ENCODE data around the gene SATB1. TPM values are rescaled to one million over a fixed set of nuclear protein-coding genes. Genes with fewer than 3 reads are reported as not detected.

Gene SATB1
- total and polyA plus RNA-seq, 2 of the 8 experiments (the other 6 are each of a cell fraction or from before 2014, with no cell fraction given), result 18.8 to 28.0 TPM

GRCh38 chr3:18307529-18307928 lies 117.6 kb downstream of the SATB1 start:
- ChIA-PET CTCF (ENCODE audit: partially characterized antibody) (interaction anchor here (1.0 to 3.5 kb wide), 2 partner anchors 12 to 82 kb away, joined by 3 to 14 read pairs; no protein-coding TSS in a partner anchor), POLR2A (ENCODE audit: partially characterized antibody) (no interaction called here)
- Histone ChIP-seq H3K4me1 (replicated peaks in 1 of 4; ENCODE audit: control insufficient read depth in 3 of 4, insufficient read depth in 4 of 4, low read length in 3 of 4) (no peaks in the 10 kb centered on the region), H4K20me1 (replicated peaks in 1 of 2; ENCODE audit: control insufficient read depth in 1 of 2, insufficient read depth in 2 of 2, low read length in 2 of 2) (no peaks in the 10 kb centered on the region), H3K9me3 (ENCODE audit: insufficient read depth in 2 of 2, low read depth in 1 of 2, low read length in 1 of 2) (no peaks in the 10 kb centered on the region), H2AFZ (ENCODE audit: low read length) (no peak overlapping the region), H2BK15ac (ENCODE audit: low read length) (no peak overlapping the region), H3K36me3 (ENCODE audit: control insufficient read depth in 2 of 4, insufficient read depth in 4 of 4, low read length in 3 of 4) (no peaks in the 10 kb centered on the region), H3K79me1 (ENCODE audit: low read depth, low read length) (no peaks in the 10 kb centered on the region), H2BK20ac (ENCODE audit: low read length) (no peak overlapping the region), H3K27ac (ENCODE audit: low read depth, low read length) (no peak overlapping the region), H3K14ac (ENCODE audit: insufficient read length) (no peak overlapping the region), H4K5ac (ENCODE audit: insufficient read length, low read depth, low read length) (no peak overlapping the region), H3K56ac (replicated peaks; ENCODE audit: insufficient read length, low read depth, low read length) (no peak overlapping the region), H3K79me2 (ENCODE audit: control insufficient read depth in 1 of 2, insufficient read depth in 2 of 2, low read length in 2 of 2) (no peaks in the 10 kb centered on the region), H3K23me2 (ENCODE audit: low read depth, low read length) (no peaks in the 10 kb centered on the region; the same call in 1 of the 2 replicates), H2BK5ac (ENCODE audit: low read depth, low read length) (no peak overlapping the region), H3K4me2 (ENCODE audit: insufficient read depth in 1 of 2, low read depth in 2 of 2, low read length in 2 of 2) (no peak overlapping the region), H3K27me3 (replicated peaks in 1 of 4; ENCODE audit: control insufficient read depth in 3 of 4, extremely low read depth in 1 of 4, insufficient read depth in 3 of 4, low read length in 3 of 4) (no peaks in the 10 kb centered on the region), H3K4me3 (ENCODE audit: extremely low read depth in 1 of 4, insufficient read depth in 2 of 4, low read depth in 3 of 4, low read length in 4 of 4) (no peak overlapping the region), H3K18ac (ENCODE audit: extremely low read depth, low read length) (no peak overlapping the region), H3K4ac (replicated peaks; ENCODE audit: insufficient read length, low read depth, low read length) (no peak overlapping the region), H4K8ac (ENCODE audit: extremely low read depth, insufficient read depth, low read length) (no peak overlapping the region), H2BK12ac (ENCODE audit: low read depth, low read length) (no peak overlapping the region), H2BK120ac (replicated peaks; ENCODE audit: low read depth, low read length) (no peak overlapping the region), H4K91ac (replicated peaks; ENCODE audit: insufficient read length, low read length) (no peak overlapping the region), H3K23ac (ENCODE audit: insufficient read length) (no peak overlapping the region), H2AK5ac (ENCODE audit: low read depth, low read length) (no peak overlapping the region), H3K9ac (replicated peaks in 1 of 4; ENCODE audit: extremely low read depth in 1 of 4, low read depth in 3 of 4, low read length in 3 of 4) (no peak overlapping the region)
- no peak for FAIRE-seq
- WGBS, 2 experiments (ENCODE audit: extremely low coverage in 1 of 2, insufficient coverage in 1 of 2, insufficient read length in 1 of 2, insufficient replicate concordance in 2 of 2, low coverage in 1 of 2, low lambda C conversion rate in 2 of 2, missing lambda C conversion rate in 1 of 2), result 92% methylated on average over 1 of the region's 1 CpG; no CpG with 5 or more reads in 1 of the 2 experiments
- DNase-seq (ENCODE audit: low read depth in 1 of 2, low spot score in 2 of 2), result no peak
- TF ChIP-seq NRF1 (IDR thresholded peaks at IDR 0.05; ENCODE audit: low read depth, low read length) (no peak), GABPA (IDR thresholded peaks at IDR 0.05; ENCODE audit: borderline replicate concordance, insufficient read depth, low read length) (no peak), RXRA (IDR thresholded peaks at IDR 0.05; ENCODE audit: insufficient read depth, low read depth, low read length) (no peak), TAF7 (optimal IDR thresholded peaks at IDR 0.05; ENCODE audit: borderline replicate concordance, low read depth, low read length) (no peak), SRF (IDR thresholded peaks at IDR 0.05; ENCODE audit: low read depth, low read length) (no peak)

All from H1 (cell line).